ENCODE results near the gene ATG2A.

ATG2A gene

DNA sequence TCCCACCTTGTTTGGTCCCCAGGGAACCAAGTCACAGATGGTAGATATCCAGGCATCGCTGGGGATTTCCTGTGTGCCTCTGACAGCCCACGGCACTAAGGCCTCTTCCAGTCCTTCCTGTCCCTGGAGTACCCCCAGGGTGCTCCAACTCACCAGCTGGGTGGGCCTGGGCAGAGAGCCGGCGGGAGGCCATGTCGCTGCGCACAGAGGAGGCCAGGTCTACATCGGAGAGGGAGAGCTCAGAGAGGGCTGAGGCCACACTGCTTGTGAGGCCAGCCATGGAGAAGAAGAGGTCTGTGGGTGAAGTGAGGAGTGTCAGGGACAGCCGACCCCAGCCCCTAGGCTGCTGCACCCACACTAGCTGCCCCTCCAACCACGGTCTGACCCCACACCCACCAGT is 5.3 kb downstream of the ATG2A start:
- Histone ChIP-seq H3K4me3 (ENCODE audit: low read length) (no peak overlapping the region), H2AFZ (ENCODE audit: low read length) (no peak overlapping the region), H3K4me1 (ENCODE audit: low read length) (peaks cover 6% of the 10 kb centered on the region), H3K4me2 (ENCODE audit: low read depth, low read length) (no peak overlapping the region), H3K36me3 (replicated peaks; ENCODE audit: insufficient read depth, low read length) (no peaks in the 10 kb centered on the region), H3F3A (ENCODE audit: insufficient read depth, low read length) (no peaks in the 10 kb centered on the region), H4K20me1 (ENCODE audit: insufficient read depth, low read length) (no peaks in the 10 kb centered on the region), H3K9ac (ENCODE audit: low read length) (no peak overlapping the region), H3K79me2 (ENCODE audit: low read length) (peaks cover 17% of the 10 kb centered on the region), H3K27me3 (replicated peaks; ENCODE audit: insufficient read depth, low read length) (no peaks in the 10 kb centered on the region), H3K9me2 (replicated peaks; ENCODE audit: insufficient read depth, low read length) (no peaks in the 10 kb centered on the region), H3K9me3 (replicated peaks; ENCODE audit: insufficient read depth, low read length) (no peaks in the 10 kb centered on the region), H3K27ac (ENCODE audit: low read length) (no peak overlapping the region)
- DNase-seq, result no peak
- TF ChIP-seq, protein P1, sequence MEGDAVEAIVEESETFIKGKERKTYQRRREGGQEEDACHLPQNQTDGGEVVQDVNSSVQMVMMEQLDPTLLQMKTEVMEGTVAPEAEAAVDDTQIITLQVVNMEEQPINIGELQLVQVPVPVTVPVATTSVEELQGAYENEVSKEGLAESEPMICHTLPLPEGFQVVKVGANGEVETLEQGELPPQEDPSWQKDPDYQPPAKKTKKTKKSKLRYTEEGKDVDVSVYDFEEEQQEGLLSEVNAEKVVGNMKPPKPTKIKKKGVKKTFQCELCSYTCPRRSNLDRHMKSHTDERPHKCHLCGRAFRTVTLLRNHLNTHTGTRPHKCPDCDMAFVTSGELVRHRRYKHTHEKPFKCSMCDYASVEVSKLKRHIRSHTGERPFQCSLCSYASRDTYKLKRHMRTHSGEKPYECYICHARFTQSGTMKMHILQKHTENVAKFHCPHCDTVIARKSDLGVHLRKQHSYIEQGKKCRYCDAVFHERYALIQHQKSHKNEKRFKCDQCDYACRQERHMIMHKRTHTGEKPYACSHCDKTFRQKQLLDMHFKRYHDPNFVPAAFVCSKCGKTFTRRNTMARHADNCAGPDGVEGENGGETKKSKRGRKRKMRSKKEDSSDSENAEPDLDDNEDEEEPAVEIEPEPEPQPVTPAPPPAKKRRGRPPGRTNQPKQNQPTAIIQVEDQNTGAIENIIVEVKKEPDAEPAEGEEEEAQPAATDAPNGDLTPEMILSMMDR (IDR thresholded peaks at IDR 0.05; ENCODE audit: low read length), result no peak
- TF ChIP-seq EZH2 (optimal IDR thresholded peaks at IDR 0.05; ENCODE audit: low read depth, low read length) (no peak), EZH2phosphoT487 (IDR thresholded peaks at IDR 0.05; ENCODE audit: low read length) (no peak)

DNA sequence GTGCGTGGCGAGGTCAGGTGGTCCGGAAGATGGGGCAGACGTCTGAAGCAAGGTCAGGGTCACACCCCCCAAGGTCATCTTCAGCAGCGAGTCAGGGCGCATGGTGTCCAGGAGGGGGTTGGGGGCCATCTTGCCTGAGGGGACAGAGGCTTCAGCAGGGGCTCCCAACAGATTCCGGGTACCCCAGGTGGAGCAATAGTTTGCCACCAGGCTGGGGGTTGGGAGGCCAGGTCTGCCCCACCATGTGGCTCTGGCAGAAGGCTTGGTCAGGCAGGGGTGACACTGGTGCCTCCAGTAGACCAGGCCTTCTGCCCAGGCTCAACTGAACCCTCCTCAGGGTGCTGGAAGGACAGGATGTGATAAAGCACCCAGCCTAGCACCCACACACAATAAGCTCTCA is 5.9 kb downstream of the ATG2A start:
- no peak overlapping the region for H3K9ac ChIP-seq (ENCODE audit: low read length)
- TF ChIP-seq, protein P1 (IDR thresholded peaks at IDR 0.05; ENCODE audit: low read length), result no peak
- H3K9me2 ChIP-seq (replicated peaks; ENCODE audit: insufficient read depth, low read length), result no peaks in the 10 kb centered on the region

DNA sequence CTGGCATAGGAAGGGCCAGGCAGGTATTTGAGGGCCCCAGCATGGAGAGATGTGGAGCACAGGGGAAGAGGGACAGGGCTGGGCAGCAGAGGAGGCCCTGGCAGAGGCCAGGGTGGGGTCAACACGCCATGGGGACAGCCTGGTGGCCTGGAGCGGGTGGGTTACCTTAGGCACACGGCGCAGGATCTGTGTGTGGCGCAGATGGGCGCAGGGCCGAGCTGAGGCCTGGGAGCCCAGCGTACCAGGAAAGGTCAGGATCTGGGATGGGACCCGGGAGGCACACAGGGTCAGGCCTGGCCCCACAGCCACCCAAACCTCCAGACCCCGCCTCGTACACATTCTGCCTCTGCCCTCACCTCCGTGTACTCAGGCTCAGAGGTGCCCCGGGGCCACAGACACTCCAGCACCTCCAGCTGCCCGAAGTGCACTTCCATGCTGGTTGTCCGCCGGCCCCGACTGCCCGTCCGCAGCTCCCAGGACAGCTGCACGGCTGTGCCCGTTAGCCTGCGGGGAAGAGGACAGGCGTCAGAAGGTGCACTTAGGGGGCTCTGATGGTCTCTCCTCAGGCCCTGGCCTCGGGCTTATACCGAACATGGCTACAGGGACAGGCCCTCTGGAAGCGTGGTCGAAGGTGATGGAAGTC is 6.4 kb downstream of the ATG2A start:
- DNase-seq, result no peak
- H3K79me2 ChIP-seq (ENCODE audit: low read length), result peaks cover 6% of the 10 kb centered on the region
- H3K4me1 ChIP-seq (ENCODE audit: low read length), result no peaks in the 10 kb centered on the region; the same call in 1 of the 2 replicates
- no peaks in the 10 kb centered on the region for H3K27me3 ChIP-seq (replicated peaks; ENCODE audit: insufficient read depth, low read length)
- H3K27ac ChIP-seq (ENCODE audit: low read length), result no peak overlapping the region
- H3K4me2 ChIP-seq (ENCODE audit: low read depth, low read length), result no peak overlapping the region
- TF ChIP-seq, protein P1 (IDR thresholded peaks at IDR 0.05; ENCODE audit: low read length), result no peak
- no peak for TF ChIP-seq EZH2phosphoT487 (IDR thresholded peaks at IDR 0.05; ENCODE audit: low read length)
- TF ChIP-seq EZH2 (optimal IDR thresholded peaks at IDR 0.05; ENCODE audit: low read depth, low read length), result no peak
- no peaks in the 10 kb centered on the region for H3K36me3 ChIP-seq (replicated peaks; ENCODE audit: insufficient read depth, low read length)
- H3F3A ChIP-seq (ENCODE audit: insufficient read depth, low read length), result no peaks in the 10 kb centered on the region
- no peaks in the 10 kb centered on the region for H3K9me3 ChIP-seq (replicated peaks; ENCODE audit: insufficient read depth, low read length)
- H3K4me3 ChIP-seq (ENCODE audit: low read length), result no peak overlapping the region
- H3K9me2 ChIP-seq (replicated peaks; ENCODE audit: insufficient read depth, low read length), result no peaks in the 10 kb centered on the region
- no peak overlapping the region for H3K9ac ChIP-seq (ENCODE audit: low read length)
- no peak overlapping the region for H2AFZ ChIP-seq (ENCODE audit: low read length)
- H4K20me1 ChIP-seq (ENCODE audit: insufficient read depth, low read length), result no peaks in the 10 kb centered on the region

More for the DNA sequence above, 5.9 kb downstream of the ATG2A start:
- H2AFZ ChIP-seq (ENCODE audit: low read length), result no peak overlapping the region
- H3K9me3 ChIP-seq (replicated peaks; ENCODE audit: insufficient read depth, low read length), result no peaks in the 10 kb centered on the region
- no peak overlapping the region for H3K4me3 ChIP-seq (ENCODE audit: low read length)
- H3K27ac ChIP-seq (ENCODE audit: low read length), result no peak overlapping the region
- H3K36me3 ChIP-seq (replicated peaks; ENCODE audit: insufficient read depth, low read length), result no peaks in the 10 kb centered on the region
- H3K79me2 ChIP-seq (ENCODE audit: low read length), result peaks cover 12% of the 10 kb centered on the region
- H3K4me2 ChIP-seq (ENCODE audit: low read depth, low read length), result no peak overlapping the region
- no peak for DNase-seq
- peaks cover 6% of the 10 kb centered on the region for H3K4me1 ChIP-seq (ENCODE audit: low read length)
- H3F3A ChIP-seq (ENCODE audit: insufficient read depth, low read length), result no peaks in the 10 kb centered on the region
- H3K27me3 ChIP-seq (replicated peaks; ENCODE audit: insufficient read depth, low read length), result no peaks in the 10 kb centered on the region
- no peaks in the 10 kb centered on the region for H4K20me1 ChIP-seq (ENCODE audit: insufficient read depth, low read length)

Measured in MM.1S (cell line).